ENCODE data around the gene LSM3.

The LSM3 gene

GRCh38 chr3:14154276-14154675 lies 24.3 kb upstream of the LSM3 start:
- Mint-ChIP-seq H3K4me3 (no peak overlapping the region), H3K27ac (ENCODE audit: low read depth) (no peak overlapping the region), H3K9me3 (no peaks in the 10 kb centered on the region), H3K36me3 (ENCODE audit: insufficient read depth) (peaks cover 50% of the 10 kb centered on the region), H3K27me3 (no peaks in the 10 kb centered on the region), H3K4me1 (peaks cover 5% of the 10 kb centered on the region)
- ATAC-seq (replicated peaks; ENCODE audit: extremely low read depth, poor library complexity, severe bottlenecking) (no peak), DNase-seq (ENCODE audit: low spot score in 2 of 2) (no peak)

DNA sequence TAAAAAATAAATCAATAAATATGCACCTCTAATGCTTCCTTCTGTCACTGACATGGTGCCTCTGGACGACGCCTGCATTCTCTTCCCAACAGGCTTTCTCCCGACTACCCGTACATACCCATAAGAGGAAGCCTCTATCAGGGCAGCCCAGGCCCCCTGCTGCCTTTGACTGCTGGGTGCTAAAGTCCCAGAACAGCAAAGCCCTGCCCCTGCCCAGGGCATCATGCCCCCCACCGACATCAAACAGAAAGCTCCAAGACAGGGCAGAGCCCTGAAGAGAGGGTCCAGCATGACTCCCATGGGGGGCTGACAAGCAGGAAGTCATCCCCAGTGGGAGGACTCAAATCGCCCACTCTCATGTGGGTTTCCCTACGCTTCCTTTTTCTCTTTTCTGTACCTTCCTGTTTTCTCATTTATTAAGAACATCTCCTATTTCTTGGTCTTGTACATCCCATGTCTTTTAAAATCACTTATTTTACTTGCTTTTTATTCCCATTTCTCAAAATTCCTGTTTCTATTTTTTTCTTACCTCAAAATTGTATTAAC lies 23.6 kb upstream of the LSM3 start:
- H3K4me1 Mint-ChIP-seq: peaks cover 5% of the 10 kb centered on the region
- H3K27me3 Mint-ChIP-seq: no peaks in the 10 kb centered on the region
- H3K9me3 Mint-ChIP-seq: no peaks in the 10 kb centered on the region
- peaks cover 55% of the 10 kb centered on the region for H3K36me3 Mint-ChIP-seq (ENCODE audit: insufficient read depth)
- DNase-seq (ENCODE audit: low spot score in 2 of 2) (no peak), ATAC-seq (replicated peaks; ENCODE audit: extremely low read depth, poor library complexity, severe bottlenecking) (no peak)
- H3K4me3 Mint-ChIP-seq: no peak overlapping the region
- H3K27ac Mint-ChIP-seq (ENCODE audit: low read depth): no peak overlapping the region

- ATAC-seq (replicated peaks; ENCODE audit: extremely low read depth, poor library complexity, severe bottlenecking) (no peak), DNase-seq (ENCODE audit: low spot score in 2 of 2) (no peak)
- Mint-ChIP-seq H3K4me1 (no peaks in the 10 kb centered on the region), H3K36me3 (ENCODE audit: insufficient read depth) (peaks cover 62% of the 10 kb centered on the region), H3K9me3 (no peaks in the 10 kb centered on the region), H3K27me3 (no peaks in the 10 kb centered on the region), H3K4me3 (no peak overlapping the region), H3K27ac (ENCODE audit: low read depth) (peak overlapping the region; percentile 23)
These were observed 22.4 kb upstream of the LSM3 start for GRCh38 chr3:14156201-14156600.

GRCh38 chr3:14156843-14157561 lies 21.6 kb upstream of the LSM3 start:
- peaks cover 69% of the 10 kb centered on the region for H3K36me3 Mint-ChIP-seq (ENCODE audit: insufficient read depth)
- no peak for ATAC-seq (replicated peaks; ENCODE audit: extremely low read depth, poor library complexity, severe bottlenecking)
- H3K27me3 Mint-ChIP-seq: no peaks in the 10 kb centered on the region
- DNase-seq (ENCODE audit: low spot score in 2 of 2): no peak
- H3K4me3 Mint-ChIP-seq: no peak overlapping the region
- H3K27ac Mint-ChIP-seq (ENCODE audit: low read depth): no peak overlapping the region
- H3K9me3 Mint-ChIP-seq: peaks cover 4% of the 10 kb centered on the region
- no peaks in the 10 kb centered on the region for H3K4me1 Mint-ChIP-seq

- no peaks in the 10 kb centered on the region for H3K27me3 Mint-ChIP-seq
- H3K9me3 Mint-ChIP-seq: peaks cover 4% of the 10 kb centered on the region
- no peak overlapping the region for H3K4me3 Mint-ChIP-seq
- peak overlapping the region; percentile 8 for H3K27ac Mint-ChIP-seq (ENCODE audit: low read depth)
- ATAC-seq (replicated peaks; ENCODE audit: extremely low read depth, poor library complexity, severe bottlenecking) (no peak), DNase-seq (ENCODE audit: low spot score in 2 of 2) (no peak)
- no peaks in the 10 kb centered on the region for H3K4me1 Mint-ChIP-seq
- H3K36me3 Mint-ChIP-seq (ENCODE audit: insufficient read depth): peaks cover 75% of the 10 kb centered on the region
These were observed 20.7 kb upstream of the LSM3 start for GRCh38 chr3:14157951-14158350.

- Mint-ChIP-seq H3K27me3 (no peaks in the 10 kb centered on the region), H3K4me3 (no peak overlapping the region), H3K4me1 (no peaks in the 10 kb centered on the region), H3K36me3 (ENCODE audit: insufficient read depth) (peaks cover 74% of the 10 kb centered on the region), H3K9me3 (peaks cover 4% of the 10 kb centered on the region), H3K27ac (ENCODE audit: low read depth) (peak overlapping the region; percentile 30)
- ATAC-seq (replicated peaks; ENCODE audit: extremely low read depth, poor library complexity, severe bottlenecking) (no peak), DNase-seq (ENCODE audit: low spot score in 2 of 2) (no peak)
These were observed 20.2 kb upstream of the LSM3 start for GRCh38 chr3:14158370-14158769.

DNA sequence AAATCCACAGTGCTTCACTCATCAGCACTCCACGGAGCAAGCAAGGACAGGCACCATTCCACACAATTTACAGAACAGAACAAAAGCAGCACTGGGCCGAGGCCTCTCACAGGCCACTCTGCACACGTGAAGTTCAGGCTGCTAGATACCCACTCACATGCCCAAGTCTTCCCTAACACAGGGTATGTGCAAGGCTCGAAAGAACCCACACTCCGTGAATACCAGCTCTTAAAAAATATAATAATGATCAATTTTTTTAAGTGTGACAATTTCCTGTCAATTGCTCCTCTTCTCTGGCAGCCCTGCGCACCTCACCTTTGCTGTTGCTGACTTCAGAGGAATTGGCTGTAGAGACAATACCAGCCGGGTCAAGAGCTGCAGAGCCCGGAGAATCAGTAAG lies 19.2 kb upstream of the LSM3 start:
- Mint-ChIP-seq H3K27me3 (no peaks in the 10 kb centered on the region), H3K9me3 (peaks cover 4% of the 10 kb centered on the region), H3K27ac (ENCODE audit: low read depth) (no peak overlapping the region), H3K4me1 (no peaks in the 10 kb centered on the region), H3K36me3 (ENCODE audit: insufficient read depth) (peaks cover 75% of the 10 kb centered on the region), H3K4me3 (no peak overlapping the region)
- no peak for ATAC-seq (replicated peaks; ENCODE audit: extremely low read depth, poor library complexity, severe bottlenecking)
- no peak for DNase-seq (ENCODE audit: low spot score in 2 of 2)

- Mint-ChIP-seq H3K9me3 (peaks cover 4% of the 10 kb centered on the region), H3K36me3 (ENCODE audit: insufficient read depth) (peaks cover 79% of the 10 kb centered on the region), H3K4me3 (no peak overlapping the region), H3K27me3 (no peaks in the 10 kb centered on the region), H3K27ac (ENCODE audit: low read depth) (no peak overlapping the region), H3K4me1 (no peaks in the 10 kb centered on the region)
- ATAC-seq (replicated peaks; ENCODE audit: extremely low read depth, poor library complexity, severe bottlenecking) (no peak), DNase-seq (ENCODE audit: low spot score in 2 of 2) (no peak)
These were observed 17.3 kb upstream of the LSM3 start for GRCh38 chr3:14161282-14161681.

GRCh38 chr3:14162178-14162577 lies 16.4 kb upstream of the LSM3 start:
- no peak overlapping the region for H3K4me3 Mint-ChIP-seq
- no peak overlapping the region for H3K27ac Mint-ChIP-seq (ENCODE audit: low read depth)
- no peak for ATAC-seq (replicated peaks; ENCODE audit: extremely low read depth, poor library complexity, severe bottlenecking)
- H3K36me3 Mint-ChIP-seq (ENCODE audit: insufficient read depth): peaks cover 80% of the 10 kb centered on the region
- H3K27me3 Mint-ChIP-seq: no peaks in the 10 kb centered on the region
- H3K4me1 Mint-ChIP-seq: peaks cover 2% of the 10 kb centered on the region
- no peak for DNase-seq (ENCODE audit: low spot score in 2 of 2)
- peaks cover 4% of the 10 kb centered on the region for H3K9me3 Mint-ChIP-seq

- H3K4me3 Mint-ChIP-seq: no peak overlapping the region
- H3K4me1 Mint-ChIP-seq: peaks cover 16% of the 10 kb centered on the region
- H3K36me3 Mint-ChIP-seq (ENCODE audit: insufficient read depth): peaks cover 77% of the 10 kb centered on the region
- no peak for ATAC-seq (replicated peaks; ENCODE audit: extremely low read depth, poor library complexity, severe bottlenecking)
- H3K9me3 Mint-ChIP-seq: no peaks in the 10 kb centered on the region
- no peaks in the 10 kb centered on the region for H3K27me3 Mint-ChIP-seq
- no peak overlapping the region for H3K27ac Mint-ChIP-seq (ENCODE audit: low read depth)
- no peak for DNase-seq (ENCODE audit: low spot score in 2 of 2)
These were observed 11.6 kb upstream of the LSM3 start for GRCh38 chr3:14166877-14167603.

DNA sequence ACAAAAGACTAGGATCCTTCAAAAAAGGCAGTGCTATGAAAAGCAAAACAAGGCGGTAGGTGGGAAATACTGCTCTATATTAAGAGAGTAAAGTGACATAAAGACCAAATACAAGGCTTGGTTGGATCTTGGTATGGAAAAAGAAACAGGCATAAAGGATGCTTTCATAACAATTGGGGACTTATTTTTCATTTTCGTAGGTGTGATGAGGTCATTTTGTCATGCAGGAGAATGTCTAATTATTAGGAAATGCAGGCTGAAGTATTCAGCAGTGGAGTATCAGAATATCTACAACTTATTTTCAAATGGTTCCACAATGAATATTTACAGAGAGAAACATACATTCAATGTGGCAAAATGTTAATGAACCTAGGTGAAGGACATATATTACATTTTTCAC lies 9.2 kb upstream of the LSM3 start:
- no peak overlapping the region for H3K4me3 Mint-ChIP-seq
- no peaks in the 10 kb centered on the region for H3K27me3 Mint-ChIP-seq
- H3K36me3 Mint-ChIP-seq (ENCODE audit: insufficient read depth): peaks cover 65% of the 10 kb centered on the region
- H3K9me3 Mint-ChIP-seq: no peaks in the 10 kb centered on the region
- DNase-seq (ENCODE audit: low spot score in 2 of 2): no peak
- no peak overlapping the region for H3K27ac Mint-ChIP-seq (ENCODE audit: low read depth)
- H3K4me1 Mint-ChIP-seq: peaks cover 30% of the 10 kb centered on the region
- ATAC-seq (replicated peaks; ENCODE audit: extremely low read depth, poor library complexity, severe bottlenecking): no peak

- Mint-ChIP-seq H3K27me3 (no peaks in the 10 kb centered on the region), H3K4me1 (peaks cover 34% of the 10 kb centered on the region), H3K4me3 (no peak overlapping the region), H3K36me3 (ENCODE audit: insufficient read depth) (peaks cover 60% of the 10 kb centered on the region), H3K27ac (ENCODE audit: low read depth) (no peak overlapping the region), H3K9me3 (no peaks in the 10 kb centered on the region)
- DNase-seq (ENCODE audit: low spot score in 2 of 2) (no peak), ATAC-seq (replicated peaks; ENCODE audit: extremely low read depth, poor library complexity, severe bottlenecking) (no peak)
These were observed 8.7 kb upstream of the LSM3 start for GRCh38 chr3:14169871-14170270.
